MM.1S (cell line): ENCODE data around the gene YPEL2.

ENCODE experiments used
- CTCF ChIP-seq: fragments of 300-600 bp; sonication (generic); IDR thresholded peaks from 2 replicates; pipeline ENCODE4 v1.5.1; 2016; ENCODE audit warnings: antibody characterized with exemption, low read length, mixed read lengths
- EZH2 ChIP-seq: fragments of 300-600 bp; sonication (generic); optimal IDR thresholded peaks from 2 replicates; pipeline ENCODE3; 2017; ENCODE audit warnings: low read depth, mild to moderate bottlenecking, antibody characterized with exemption, low read length, mixed read lengths

GRCh38 chr17:59362811-59363205 lies 31.4 kb downstream of the YPEL2 start:
- TF ChIP-seq CTCF = no peak
- TF ChIP-seq EZH2 = no peak
